IMR-90 (cell line): ENCODE results near the gene RND1. TPM values are rescaled to one million over a fixed set of nuclear protein-coding genes. Genes with fewer than 3 reads are reported as not detected.

ENCODE experiments used
- ATAC-seq: fragments of 200-7000 bp; cut with Tn5 transposase; 2 replicates; pipeline ENCODE4 v1.9.1; 2020; ENCODE audit warnings: low read depth, mild to moderate bottlenecking, moderate library complexity
- BruUV-seq: library from RNA; stranded (reverse); fragments of 400-500 nt; replicated peaks from 2 replicates; lab custom pipeline; 2021; lab: Mats Ljungman, UMichigan
- CTCF ChIA-PET: fragments of 300-600 bp; formaldehyde crosslinking; extraction: SDS; loops from one replicate; lab custom pipeline; 2021; ENCODE audit warnings: antibody characterized with exemption; lab: Yijun Ruan, JAX
- POLR2A ChIA-PET: fragments of 300-600 bp; sonication (Branson Sonifier 250); formaldehyde crosslinking; loops from one replicate; lab custom pipeline; 2022; ENCODE audit warnings: antibody characterized with exemption; ENCODE audit not compliant: unreplicated experiment; lab: Charles Lee
- DNase-seq: peaks from one replicate; pipeline ENCODE4 v3.0.0; 2013
- H2AFZ ChIP-seq: replicated peaks from 2 replicates; pipeline ENCODE3; 2013; ENCODE audit warnings: low read length, mild to moderate bottlenecking; ENCODE audit not compliant: poor library complexity
- H2AK5ac ChIP-seq: 2 replicates; pipeline ENCODE4 v1.6.1; 2013; ENCODE audit warnings: low read depth, low read length, inconsistent platforms
- H2AK9ac ChIP-seq: replicated peaks from 2 replicates; pipeline ENCODE3; 2013; ENCODE audit warnings: mild to moderate bottlenecking, low read depth, low read length, moderate library complexity; ENCODE audit not compliant: poor library complexity
- H2BK120ac ChIP-seq: 2 replicates; pipeline ENCODE4 v1.6.1; 2013; ENCODE audit warnings: low read depth, low read length, inconsistent platforms
- H2BK15ac ChIP-seq: 3 replicates; pipeline ENCODE4 v1.6.1; 2013; ENCODE audit warnings: low read depth, low read length, inconsistent platforms
- H2BK20ac ChIP-seq: 2 replicates; pipeline ENCODE4 v1.6.1; 2013; ENCODE audit warnings: low read depth, mild to moderate bottlenecking, inconsistent platforms, low read length, moderate library complexity
- H2BK5ac ChIP-seq: 2 replicates; pipeline ENCODE4 v1.6.1; 2013; ENCODE audit warnings: mild to moderate bottlenecking, low read depth, low read length, inconsistent platforms; ENCODE audit not compliant: poor library complexity, severe bottlenecking
- H3K14ac ChIP-seq: replicated peaks from 2 replicates; pipeline ENCODE4 v1.6.1; 2013; ENCODE audit warnings: low read depth, low read length, inconsistent platforms
- H3K18ac ChIP-seq: 2 replicates; pipeline ENCODE4 v1.6.1; 2013; ENCODE audit warnings: low read depth, low read length, control low read depth
- H3K23ac ChIP-seq: 2 replicates; pipeline ENCODE4 v1.6.1; 2013; ENCODE audit warnings: low read depth, low read length, inconsistent platforms
- H3K27ac ChIP-seq: 2 replicates; pipeline ENCODE4 v1.5.1; 2013; ENCODE audit warnings: mild to moderate bottlenecking, control low read depth, low read length; ENCODE audit not compliant: insufficient read depth
- H3K27me3 ChIP-seq: 2 replicates; pipeline ENCODE4 v1.6.1; 2013; ENCODE audit warnings: low read length; ENCODE audit not compliant: control insufficient read depth, insufficient read depth
- H3K36me3 ChIP-seq: 2 replicates; pipeline ENCODE4 v1.6.1; 2013; ENCODE audit warnings: low read length, mixed read lengths; ENCODE audit not compliant: control insufficient read depth, insufficient read depth
- H3K4ac ChIP-seq: 2 replicates; pipeline ENCODE4 v1.6.1; 2013; ENCODE audit warnings: low read depth, low read length, inconsistent platforms
- H3K4me1 ChIP-seq: 2 replicates; pipeline ENCODE4 v1.6.1; 2013; ENCODE audit warnings: low read length, mixed read lengths; ENCODE audit not compliant: control insufficient read depth, insufficient read depth
- H3K4me2 ChIP-seq: 2 replicates; pipeline ENCODE4 v1.6.1; 2013; ENCODE audit warnings: low read depth, mild to moderate bottlenecking, control low read depth, low read length, moderate library complexity
- H3K4me3 ChIP-seq: 2 replicates; pipeline ENCODE4 v1.5.1; 2013; ENCODE audit warnings: low read depth, mild to moderate bottlenecking, control low read depth, low read length, moderate library complexity; ENCODE audit not compliant: insufficient read depth
- H3K56ac ChIP-seq: 2 replicates; pipeline ENCODE4 v1.6.1; 2013; ENCODE audit warnings: low read length, inconsistent platforms; ENCODE audit not compliant: insufficient read depth; ENCODE audit errors: extremely low read depth
- H3K79me1 ChIP-seq, 2 experiments: 2 replicates each; pipeline ENCODE4 v1.6.1; 2013; ENCODE audit warnings: low read length in 2 of 2, inconsistent platforms in 1 of 2, low read depth in 1 of 2
- H3K9ac ChIP-seq: 2 replicates; pipeline ENCODE4 v1.6.1; 2013; ENCODE audit warnings: low read depth, low read length, control low read depth
- H3K9me1 ChIP-seq: 2 replicates; pipeline ENCODE4 v1.6.1; 2013; ENCODE audit warnings: low read length, inconsistent platforms; ENCODE audit not compliant: insufficient read depth
- H3K9me3 ChIP-seq: 2 replicates; pipeline ENCODE4 v1.6.1; 2013; ENCODE audit warnings: low read length; ENCODE audit not compliant: control insufficient read depth, insufficient read depth
- H4K20me1 ChIP-seq: 2 replicates; pipeline ENCODE4 v1.6.1; 2013; ENCODE audit warnings: low read length, inconsistent platforms; ENCODE audit not compliant: insufficient read depth
- H4K5ac ChIP-seq: 2 replicates; pipeline ENCODE4 v1.6.1; 2013; ENCODE audit warnings: mild to moderate bottlenecking, low read depth, low read length, control low read depth
- H4K8ac ChIP-seq, 2 experiments: 2 replicates each; pipeline ENCODE4 v1.6.1; 2013; ENCODE audit warnings: low read depth in 2 of 2, low read length in 2 of 2, control low read depth in 1 of 2, inconsistent platforms in 1 of 2
- H4K91ac ChIP-seq: 2 replicates; pipeline ENCODE4 v1.6.1; 2013; ENCODE audit warnings: low read depth, low read length, inconsistent platforms; ENCODE audit not compliant: insufficient read depth
- CEBPB ChIP-seq: IDR thresholded peaks from 2 replicates; pipeline ENCODE4 v1.6.1; 2012; ENCODE audit warnings: low read depth, low read length, improper control_type of control experiment
- MAFK ChIP-seq: IDR thresholded peaks from 2 replicates; pipeline ENCODE4 v1.6.1; 2012; ENCODE audit warnings: low read depth, low read length, improper control_type of control experiment
- MAZ ChIP-seq: IDR thresholded peaks from 2 replicates; pipeline ENCODE4 v1.6.1; 2012; ENCODE audit warnings: low read depth, mild to moderate bottlenecking, low read length, improper control_type of control experiment, moderate library complexity, borderline replicate concordance
- MXI1 ChIP-seq: IDR thresholded peaks from 2 replicates; pipeline ENCODE4 v1.6.1; 2012; ENCODE audit warnings: low read depth, mild to moderate bottlenecking, low read length, moderate library complexity, borderline replicate concordance
- RAD21 ChIP-seq: IDR thresholded peaks from 2 replicates; pipeline ENCODE4 v1.6.1; 2012; ENCODE audit warnings: low read length, improper control_type of control experiment
- RCOR1 ChIP-seq: IDR thresholded peaks from 2 replicates; pipeline ENCODE4 v1.6.1; 2012; ENCODE audit warnings: mild to moderate bottlenecking, low read length, improper control_type of control experiment; ENCODE audit not compliant: insufficient replicate concordance
- WGBS, 2 experiments: methylation state at CpG; one replicate each; pipeline versions ENCODE4 v1.1.5 to v1.1.7; 2013; ENCODE audit warnings: missing lambda C conversion rate in 2 of 2; ENCODE audit not compliant: insufficient read length in 1 of 2; ENCODE audit errors: extremely low coverage in 2 of 2; 5-methylcytosine and 5-hydroxymethylcytosine counted together
- dilution Hi-C: fragments of 300-500 bp; cut with HindIII; formaldehyde crosslinking; loops from one replicate; pipeline ENCODE4 v1.14.3; 2018; ENCODE audit warnings: low sequenced_read_pairs; ENCODE audit not compliant: unreplicated experiment
- in situ Hi-C: fragments of 300-500 bp; cut with MboI; formaldehyde crosslinking; loops from 3 replicates; pipeline ENCODE4 v1.14.3; 2019; ENCODE audit warnings: low sequenced_read_pairs, inconsistent platforms, mixed read lengths
- intact Hi-C: fragments of 100-400 bp; cut with micrococcal nuclease; formaldehyde crosslinking; loops from 2 replicates; pipeline ENCODE4 v1.10.0; 2022
- polyA plus RNA-seq, 3 experiments: library from polyadenylated mRNA; depleted of rRNA; stranded (reverse); fragments of >200 nt; gene quantifications; 2 replicates each; pipeline ENCODE4 v1.2.3, GENCODE V29; 2012; ENCODE audit warnings: low replicate concordance in 1 of 3
- total RNA-seq: library from RNA; depleted of rRNA; stranded (reverse); fragments of >200 nt; gene quantifications from 2 replicates; pipeline ENCODE4 v1.2.3, GENCODE V29; 2012
- TF ChIP-seq, protein P1 (sequence below): fragments of 150-350 bp; IDR thresholded peaks from 2 replicates; pipeline ENCODE4 v1.6.1; 2016; ENCODE audit warnings: low read depth, mild to moderate bottlenecking, low read length, moderate library complexity, borderline replicate concordance

The RND1 gene
- total and polyA plus RNA-seq, 2 of the 4 experiments (the other 2 are of a cell fraction) = under 0.01 to 0.21 TPM

DNA sequence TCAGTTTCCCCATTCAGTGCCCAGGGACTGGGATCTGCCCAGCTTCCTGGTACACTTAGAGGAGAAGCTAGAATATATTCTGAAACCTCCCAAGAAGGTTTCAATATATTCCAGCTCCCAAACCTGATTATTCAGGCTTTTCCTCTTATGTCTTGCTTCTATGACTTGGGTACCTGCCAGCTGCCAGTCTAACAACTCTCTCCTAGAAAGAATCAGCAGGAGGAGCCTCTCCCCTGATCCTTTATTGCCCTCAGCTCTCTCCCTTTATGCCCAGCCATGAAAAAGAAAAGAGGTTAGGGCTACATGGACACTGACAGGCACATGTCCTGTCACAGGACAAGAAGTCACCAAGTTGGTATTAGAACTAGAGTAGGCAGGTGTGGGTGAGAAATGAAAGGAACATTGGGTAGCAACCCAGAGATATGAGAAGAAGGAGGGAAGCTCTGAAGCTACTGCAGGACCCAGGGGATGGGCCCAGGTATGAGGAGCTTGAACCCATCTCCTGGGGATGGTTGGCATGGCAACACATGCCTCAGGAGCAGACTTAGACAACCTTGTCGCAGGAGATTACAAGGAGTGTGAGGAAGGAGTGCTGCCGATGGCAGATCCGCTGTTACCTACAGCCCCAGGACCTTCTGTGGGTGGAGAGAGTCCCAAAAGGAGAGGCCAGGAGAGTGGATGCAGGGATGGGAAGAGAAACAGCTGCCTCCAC is 49.4 kb downstream of the RND1 start:
- no TSS peak for BruUV-seq
- no peak overlapping the region for H2AFZ ChIP-seq
- H3K4me2 ChIP-seq = peak overlapping the region; percentile 63
- no peak overlapping the region for H3K27ac ChIP-seq
- H3K36me3 ChIP-seq = no peaks in the 10 kb centered on the region; the same call in 1 of the 2 replicates
- peak overlapping the region; percentile 6 for H2AK9ac ChIP-seq
- H3K9me3 ChIP-seq = no peaks in the 10 kb centered on the region
- dilution Hi-C loops (no loop called here), intact Hi-C loops (no loop called here), in situ Hi-C loops (no loop called here)
- DNase-seq (no peak), ATAC-seq (no peak)
- H2BK15ac ChIP-seq = no peak overlapping the region
- peak overlapping the region; percentile 26; the same call in 1 of the 2 replicates for H4K91ac ChIP-seq
- no peak overlapping the region for H2BK120ac ChIP-seq
- peaks cover 30% of the 10 kb centered on the region for H3K9me1 ChIP-seq
- H3K4me3 ChIP-seq = peak overlapping the region; percentile 55
- H3K9ac ChIP-seq = peak overlapping the region; percentile 61
- CTCF ChIA-PET = interaction anchor here (0.6 to 3.1 kb wide), 2 partner anchors 22 to 419 kb away, joined by 5 to 11 read pairs; no protein-coding TSS in a partner anchor
- POLR2A ChIA-PET = no interaction called here
- H3K14ac ChIP-seq = 0 out of 2 replicates have a peak overlapping the region, but pooled peaks have one; percentile 27
- no peak overlapping the region for H2BK5ac ChIP-seq
- H4K20me1 ChIP-seq = 0 out of 2 replicates have a peak, but pooled peaks cover 4% of the 10 kb centered on the region
- H3K23ac ChIP-seq = 0 out of 2 replicates have a peak overlapping the region, but pooled peaks have one; percentile 7
- 50% methylated on average over 1 of the region's 3 CpGs; no CpG with 5 or more reads in 1 of the 2 experiments for WGBS, 2 experiments
- H4K8ac ChIP-seq = peak overlapping the region in 1 of 2 experiments; percentile 53; a peak in 2 of 4 replicates
- TF ChIP-seq MAZ (no peak), RAD21 (no peak), MXI1 (no peak), RCOR1 (no peak), MAFK (no peak), CEBPB (no peak)
- TF ChIP-seq, protein P1, sequence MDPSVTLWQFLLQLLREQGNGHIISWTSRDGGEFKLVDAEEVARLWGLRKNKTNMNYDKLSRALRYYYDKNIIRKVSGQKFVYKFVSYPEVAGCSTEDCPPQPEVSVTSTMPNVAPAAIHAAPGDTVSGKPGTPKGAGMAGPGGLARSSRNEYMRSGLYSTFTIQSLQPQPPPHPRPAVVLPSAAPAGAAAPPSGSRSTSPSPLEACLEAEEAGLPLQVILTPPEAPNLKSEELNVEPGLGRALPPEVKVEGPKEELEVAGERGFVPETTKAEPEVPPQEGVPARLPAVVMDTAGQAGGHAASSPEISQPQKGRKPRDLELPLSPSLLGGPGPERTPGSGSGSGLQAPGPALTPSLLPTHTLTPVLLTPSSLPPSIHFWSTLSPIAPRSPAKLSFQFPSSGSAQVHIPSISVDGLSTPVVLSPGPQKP = no peak
- H3K4me1 ChIP-seq = peaks cover 33% of the 10 kb centered on the region
- peaks cover 48 to 85% of the 10 kb centered on the region in 2 experiments for H3K79me1 ChIP-seq
- peak overlapping the region; percentile 38; the same call in 1 of the 2 replicates for H3K4ac ChIP-seq
- H3K27me3 ChIP-seq = no peaks in the 10 kb centered on the region
- no peak overlapping the region for H3K18ac ChIP-seq
- no peak overlapping the region for H4K5ac ChIP-seq
- peak overlapping the region; percentile 10 for H2AK5ac ChIP-seq
- H2BK20ac ChIP-seq = no peak overlapping the region
- H3K56ac ChIP-seq = peak overlapping the region; percentile 39; the same call in 1 of the 2 replicates
